HCT116 (cell line): ENCODE data around the gene BBS9. TPM values are rescaled to one million over a fixed set of nuclear protein-coding genes. Genes with fewer than 3 reads are reported as not detected.

Experiments used
- ATAC-seq: fragments of 200-7000 bp; cut with Tn5 transposase; 2 replicates; pipeline ENCODE4 v1.9.1; 2020; ENCODE audit warnings: mild to moderate bottlenecking, moderate library complexity
- BruUV-seq: library from RNA; stranded (reverse); fragments of 400-500 nt; replicated peaks from 2 replicates; lab custom pipeline; 2021; lab: Mats Ljungman, UMichigan
- CTCF ChIA-PET: fragments of 300-600 bp; sonication (Branson Sonifier 250); formaldehyde crosslinking; loops from one replicate; lab custom pipeline; 2021; ENCODE audit warnings: antibody characterized with exemption; lab: Charles Lee
- POLR2A ChIA-PET: fragments of 300-600, 350-600 bp; sonication (Branson Sonifier 250); formaldehyde crosslinking; loops from one replicate; lab custom pipeline; 2021; ENCODE audit warnings: antibody characterized with exemption; lab: Charles Lee
- RAD21 ChIA-PET, 2 experiments: fragments of 300-600 bp; sonication (Branson Sonifier 250); formaldehyde crosslinking; loops; one replicate each; lab custom pipeline; 2023; ENCODE audit warnings: low total read pairs in 2 of 2; ENCODE audit not compliant: uncharacterized antibody in 2 of 2, unreplicated experiment in 2 of 2, low non-redundant PET in 1 of 2; lab: Charles Lee
- DNase-seq: peaks from one replicate; pipeline ENCODE4 v3.0.0-alpha.2; 2010; ENCODE audit warnings: low read depth, low spot score
- H2AFZ ChIP-seq: fragments of 200-600 bp; shearing (Covaris generic), sonication (generic); 2 replicates; pipeline ENCODE4 v1.6.1; 2017; ENCODE audit warnings: low read depth, mixed run types, mixed read lengths, antibody characterized with exemption, low read length; ENCODE audit not compliant: poor library complexity, severe bottlenecking
- H3K27ac ChIP-seq: 2 replicates; pipeline ENCODE4 v1.5.1; 2012; ENCODE audit warnings: low read depth, low read length
- H3K27me3 ChIP-seq: fragments of 200-600 bp; sonication (generic); 2 replicates; pipeline ENCODE4 v1.6.1; 2016; ENCODE audit warnings: mixed run types, low read length, mixed read lengths; ENCODE audit not compliant: insufficient read depth
- H3K36me3 ChIP-seq, 2 experiments: fragments of 200-500 bp in 1 of 2; fragments of 200-600 bp in 1 of 2; sonication (Bioruptor generic) in 1 of 2; sonication (generic) in 1 of 2; 2 replicates each; pipeline versions ENCODE4 v1.5.1 to v1.6.1; 2014 to 2016; ENCODE audit warnings: low read length in 2 of 2, inconsistent platforms in 1 of 2, mixed read lengths in 1 of 2, mixed run types in 1 of 2; ENCODE audit not compliant: insufficient read depth in 2 of 2, control insufficient read depth in 1 of 2
- H3K4me1 ChIP-seq, 2 experiments: fragments of 200-600 bp in 1 of 2; sonication (generic) in 1 of 2; 2 replicates each; pipeline versions ENCODE4 v1.5.1 to v1.6.1; 2012 to 2017; ENCODE audit warnings: low read length in 2 of 2, inconsistent platforms in 1 of 2, mild to moderate bottlenecking in 1 of 2, mixed read lengths in 1 of 2, mixed run types in 1 of 2, moderate library complexity in 1 of 2; ENCODE audit not compliant: insufficient read depth in 2 of 2, control insufficient read depth in 1 of 2
- H3K4me2 ChIP-seq: fragments of 200-600 bp; sonication (generic); 2 replicates; pipeline ENCODE4 v1.6.1; 2017; ENCODE audit warnings: mixed run types, low read length, mixed read lengths
- H3K4me3 ChIP-seq, 2 experiments: fragments of 200-600 bp in 1 of 2; sonication (generic) in 1 of 2; replicated peaks in 1 of 2; 2 replicates each; pipeline ENCODE4 v1.5.1; 2011 to 2016; ENCODE audit warnings: low read length in 2 of 2, control low read depth in 1 of 2, low read depth in 1 of 2, mild to moderate bottlenecking in 1 of 2, mixed read lengths in 1 of 2, mixed run types in 1 of 2
- H3K79me2 ChIP-seq: fragments of 200-600 bp; sonication (generic); 2 replicates; pipeline ENCODE4 v1.6.1; 2017; ENCODE audit warnings: mild to moderate bottlenecking, mixed run types, low read length, moderate library complexity, mixed read lengths; ENCODE audit not compliant: insufficient read depth
- H3K9ac ChIP-seq: fragments of 200-600 bp; sonication (generic); 2 replicates; pipeline ENCODE4 v1.6.1; 2016; ENCODE audit warnings: low read length, mixed read lengths
- H3K9me2 ChIP-seq: fragments of 200-600 bp; sonication (generic), shearing (Covaris generic); 2 replicates; pipeline ENCODE4 v1.6.1; 2017; ENCODE audit warnings: mixed run types, mild to moderate bottlenecking, moderate library complexity; ENCODE audit not compliant: insufficient read depth
- H3K9me3 ChIP-seq, 2 experiments: fragments of 200-500 bp in 1 of 2; fragments of 200-600 bp in 1 of 2; sonication (Bioruptor generic) in 1 of 2; sonication (generic) in 1 of 2; 2 replicates each; pipeline ENCODE4 v1.6.1; 2014 to 2017; ENCODE audit warnings: low read length in 2 of 2, mixed read lengths in 2 of 2, inconsistent platforms in 1 of 2, low read depth in 1 of 2, mild to moderate bottlenecking in 1 of 2, mixed run types in 1 of 2, moderate library complexity in 1 of 2; ENCODE audit not compliant: control insufficient read depth in 1 of 2, insufficient read depth in 1 of 2
- H4K20me1 ChIP-seq: fragments of 200-600 bp; sonication (generic), shearing (Covaris generic); 2 replicates; pipeline ENCODE4 v1.6.1; 2017; ENCODE audit warnings: mixed run types, mild to moderate bottlenecking, moderate library complexity; ENCODE audit not compliant: insufficient read depth
- ATF3 ChIP-seq: IDR thresholded peaks from 2 replicates; pipeline ENCODE4 v1.6.1; 2012
- CBX3 ChIP-seq: IDR thresholded peaks from 2 replicates; pipeline ENCODE4 v1.6.1; 2012; ENCODE audit warnings: low read depth
- EGR1 ChIP-seq: IDR thresholded peaks from 2 replicates; pipeline ENCODE4 v1.6.1; 2012; ENCODE audit warnings: low read depth
- ELF1 ChIP-seq: IDR thresholded peaks from 2 replicates; pipeline ENCODE4 v1.6.1; 2012; ENCODE audit warnings: low read depth, borderline replicate concordance
- EZH2 ChIP-seq: fragments of 200-600 bp; sonication (generic); IDR thresholded peaks from 2 replicates; pipeline ENCODE4 v1.6.1; 2017; ENCODE audit warnings: antibody characterized with exemption, mixed run types
- EZH2phosphoT487 ChIP-seq: fragments of 200-600 bp; IDR thresholded peaks from 2 replicates; pipeline ENCODE4 v1.6.1; 2018; ENCODE audit warnings: antibody characterized with exemption, borderline replicate concordance
- FOSL1 ChIP-seq: IDR thresholded peaks from 2 replicates; pipeline ENCODE4 v1.6.1; 2012; ENCODE audit warnings: low read depth
- JUND ChIP-seq: IDR thresholded peaks from 2 replicates; pipeline ENCODE4 v1.6.1; 2012
- MAX ChIP-seq: IDR thresholded peaks from 2 replicates; pipeline ENCODE4 v1.6.1; 2012
- POLR2A ChIP-seq: IDR thresholded peaks from 2 replicates; pipeline ENCODE4 v1.7.0; 2011; ENCODE audit warnings: borderline replicate concordance; ENCODE audit not compliant: insufficient read depth, insufficient read length; ENCODE audit errors: extremely low read depth
- POLR2AphosphoS5 ChIP-seq: IDR thresholded peaks from 2 replicates; pipeline ENCODE4 v1.6.1; 2011; ENCODE audit warnings: mild to moderate bottlenecking, low read depth, low read length, moderate library complexity
- SIN3A ChIP-seq: IDR thresholded peaks from 2 replicates; pipeline ENCODE4 v1.6.1; 2012; ENCODE audit warnings: low read depth
- SRF ChIP-seq: IDR thresholded peaks from 2 replicates; pipeline ENCODE4 v1.6.1; 2012; ENCODE audit warnings: low read depth
- TCF7L2 ChIP-seq: IDR thresholded peaks from 2 replicates; pipeline ENCODE4 v1.7.0; 2011; ENCODE audit warnings: borderline replicate concordance, inconsistent platforms; ENCODE audit not compliant: insufficient read depth, insufficient read length; ENCODE audit errors: extremely low read depth
- YY1 ChIP-seq: IDR thresholded peaks from 2 replicates; pipeline ENCODE4 v1.6.1; 2011; ENCODE audit warnings: low read length, low read depth, moderate library complexity, mild to moderate bottlenecking; ENCODE audit not compliant: insufficient replicate concordance; ENCODE audit errors: extremely low read depth
- ZFX ChIP-seq: fragments of 450-650 bp; IDR thresholded peaks from 2 replicates; pipeline ENCODE4 v1.6.1; 2017
- ZNF274 ChIP-seq: fragments of 200-500 bp; sonication (Bioruptor generic); IDR thresholded peaks from 2 replicates; pipeline ENCODE4 v1.6.1; 2014; ENCODE audit warnings: mild to moderate bottlenecking, low read depth, low read length, inconsistent platforms
- intact Hi-C: fragments of 100-400 bp; cut with micrococcal nuclease; formaldehyde crosslinking; loops from 2 replicates; pipeline ENCODE4 v1.10.0; 2022
- total RNA-seq: library from RNA; stranded (reverse); gene quantifications from one replicate; pipeline ENCODE4 v1.2.1, GENCODE V29; 2021; ENCODE audit not compliant: unreplicated experiment

BBS9 gene
- total RNA-seq, 1 experiment from 2014 or later: 7.1 TPM

- Histone ChIP-seq H3K79me2 (no peaks in the 10 kb centered on the region), H3K9me2 (no peaks in the 10 kb centered on the region), H3K4me2 (no peak overlapping the region), H3K36me3 (no peaks in the 10 kb centered on the region), H3K4me1 (no peaks in the 10 kb centered on the region), H3K4me3 (no peak overlapping the region), H4K20me1 (no peaks in the 10 kb centered on the region), H2AFZ (no peak overlapping the region), H3K9me3 (no peaks in the 10 kb centered on the region)
- ChIA-PET POLR2A (no interaction called here), CTCF (no interaction called here), RAD21 (no interaction called here)
- intact Hi-C loops: no loop called here
- BruUV-seq: no TSS peak
- DNase-seq (no peak), ATAC-seq (no peak)
- TF ChIP-seq POLR2A (no peak), CBX3 (no peak)
- TF ChIP-seq, all 23 proteins: peak for 0
- Histone ChIP-seq H3K27ac (no peak overlapping the region), H3K27me3 (no peaks in the 10 kb centered on the region), H3K9ac (no peak overlapping the region)
Measured at GRCh38 chr7:33087858-33088257, 41.5 kb upstream of the BBS9 start.

- ATAC-seq (no peak), DNase-seq (no peak)
- Histone ChIP-seq H3K36me3 (peaks cover under 1 to 2% of the 10 kb centered on the region in 2 experiments; a peak in 2 of 4 replicates), H3K27me3 (no peaks in the 10 kb centered on the region), H3K9me3 (no peaks in the 10 kb centered on the region), H3K4me3 (no peak overlapping the region), H3K79me2 (no peaks in the 10 kb centered on the region), H3K9ac (no peak overlapping the region), H3K4me2 (no peak overlapping the region), H2AFZ (no peak overlapping the region), H3K9me2 (no peaks in the 10 kb centered on the region), H3K27ac (no peak overlapping the region), H3K4me1 (no peaks in the 10 kb centered on the region), H4K20me1 (no peaks in the 10 kb centered on the region)
- intact Hi-C loops: no loop called here
- ChIA-PET POLR2A (no interaction called here), RAD21 (no interaction called here), CTCF (no interaction called here)
- TF ChIP-seq YY1 (no peak), ELF1 (no peak), TCF7L2 (no peak), EGR1 (no peak), ZFX (no peak), EZH2 (no peak), POLR2AphosphoS5 (no peak), EZH2phosphoT487 (no peak), SIN3A (no peak), SRF (no peak), FOSL1 (no peak), MAX (no peak), POLR2A (no peak), JUND (no peak), ZNF274 (no peak), ATF3 (no peak)
- BruUV-seq: no TSS peak
Measured at GRCh38 chr7:33089142-33089541, 40.2 kb upstream of the BBS9 start.
